Measurements from ENCODE around the gene GAPT.

DNA sequence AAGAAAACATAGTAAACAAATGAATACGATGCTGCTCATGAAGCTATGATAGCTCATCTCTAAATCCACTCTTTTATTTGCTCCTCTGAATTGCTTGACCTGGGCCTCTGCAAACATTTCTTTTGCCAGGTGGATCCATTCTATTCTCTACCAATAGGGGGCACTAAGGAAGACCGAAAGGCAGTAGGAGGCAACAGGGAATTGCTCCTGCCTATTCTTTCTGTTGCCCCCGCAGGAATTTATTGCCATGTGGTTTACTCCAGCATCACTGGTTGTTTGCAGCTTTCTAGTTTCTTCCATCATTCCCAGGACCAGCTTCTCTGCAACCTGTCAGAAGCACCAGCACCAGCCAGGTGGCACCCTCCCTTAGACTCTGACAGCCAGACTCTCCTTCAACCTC lies 5.3 kb downstream of the GAPT start:
- TF ChIP-seq POLR2AphosphoS5 (IDR thresholded peaks at IDR 0.05), result no peak
- TF ChIP-seq, protein P1, sequence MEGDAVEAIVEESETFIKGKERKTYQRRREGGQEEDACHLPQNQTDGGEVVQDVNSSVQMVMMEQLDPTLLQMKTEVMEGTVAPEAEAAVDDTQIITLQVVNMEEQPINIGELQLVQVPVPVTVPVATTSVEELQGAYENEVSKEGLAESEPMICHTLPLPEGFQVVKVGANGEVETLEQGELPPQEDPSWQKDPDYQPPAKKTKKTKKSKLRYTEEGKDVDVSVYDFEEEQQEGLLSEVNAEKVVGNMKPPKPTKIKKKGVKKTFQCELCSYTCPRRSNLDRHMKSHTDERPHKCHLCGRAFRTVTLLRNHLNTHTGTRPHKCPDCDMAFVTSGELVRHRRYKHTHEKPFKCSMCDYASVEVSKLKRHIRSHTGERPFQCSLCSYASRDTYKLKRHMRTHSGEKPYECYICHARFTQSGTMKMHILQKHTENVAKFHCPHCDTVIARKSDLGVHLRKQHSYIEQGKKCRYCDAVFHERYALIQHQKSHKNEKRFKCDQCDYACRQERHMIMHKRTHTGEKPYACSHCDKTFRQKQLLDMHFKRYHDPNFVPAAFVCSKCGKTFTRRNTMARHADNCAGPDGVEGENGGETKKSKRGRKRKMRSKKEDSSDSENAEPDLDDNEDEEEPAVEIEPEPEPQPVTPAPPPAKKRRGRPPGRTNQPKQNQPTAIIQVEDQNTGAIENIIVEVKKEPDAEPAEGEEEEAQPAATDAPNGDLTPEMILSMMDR (IDR thresholded peaks at IDR 0.05), result no peak
- no peak for TF ChIP-seq POLR2A (IDR thresholded peaks at IDR 0.05; ENCODE audit: low read depth)
- TF ChIP-seq EP300 (IDR thresholded peaks at IDR 0.05), result no peak
